Prostate gland (tissue), 2 donors: Measurements from ENCODE around the gene CD40. TPM values are rescaled to one million over a fixed set of nuclear protein-coding genes. Genes with fewer than 3 reads are reported as not detected.

Experiments
- DNase-seq: peaks from one replicate; pipeline ENCODE4 v3.0.0-alpha.2; 2019; ENCODE audit warnings: low spot score
- H3K27ac ChIP-seq, 2 donors: fragments of 200-600 bp; sonication (generic); 2 replicates each; pipeline ENCODE4 v1.5.1; 2017 to 2019
- H3K27me3 ChIP-seq: fragments of 200-600 bp; sonication (generic); replicated peaks from 2 replicates; pipeline ENCODE4 v1.5.1; 2019; ENCODE audit not compliant: insufficient read depth
- H3K36me3 ChIP-seq, 2 donors: fragments of 200-600 bp; sonication (generic); 1 replicate in 1 of 2; 2 replicates in 1 of 2; pipeline versions ENCODE4 v1.5.1 to v1.8.1; 2017 to 2019
- H3K4me1 ChIP-seq: fragments of 200-600 bp; sonication (generic); replicated peaks from 2 replicates; pipeline ENCODE4 v1.5.1; 2019
- H3K4me3 ChIP-seq, 2 donors: fragments of 200-600 bp; sonication (generic); 2 replicates each; pipeline ENCODE4 v1.5.1; 2017 to 2019
- H3K9me3 ChIP-seq: fragments of 200-600 bp; sonication (generic); 2 replicates; pipeline ENCODE4 v1.5.1; 2017
- CTCF ChIP-seq, 4 experiments: fragments of 200-600 bp in 2 of 4; fragments of 450-650 bp in 2 of 4; sonication (generic) in 2 of 4; IDR thresholded peaks; 1 replicate in 3 of 4; 2 replicates in 1 of 4; pipeline ENCODE4 v1.5.1; 2016 to 2019; ENCODE audit warnings: antibody characterized with exemption in 4 of 4, mild to moderate bottlenecking in 2 of 4, moderate library complexity in 2 of 4
- POLR2A ChIP-seq: fragments of 450-650 bp; IDR thresholded peaks from one replicate; pipeline ENCODE4 v1.6.1; 2016; ENCODE audit warnings: antibody characterized with exemption, mild to moderate bottlenecking
- POLR2AphosphoS5 ChIP-seq: sonication (generic); formaldehyde crosslinking; IDR thresholded peaks from one replicate; pipeline ENCODE4 v1.6.1; 2017; ENCODE audit warnings: antibody characterized with exemption
- WGBS: methylation state at CpG from one replicate; pipeline ENCODE4 v1.1.5; 2018; 5-methylcytosine and 5-hydroxymethylcytosine counted together
- intact Hi-C: fragments of 100-400 bp; cut with DNase I; formaldehyde crosslinking; loops from one replicate; pipeline ENCODE4 v1.14.2; 2022
- total RNA-seq, 2 donors: library from RNA; depleted of rRNA; stranded (reverse); fragments of >200 nt; gene quantifications; one replicate each; pipeline ENCODE4 v1.1.0, GENCODE V29; 2016

Gene CD40
- total RNA-seq, 2 donors from 2014 or later: 16.9 to 27.1 TPM

GRCh38 chr20:46161921-46162320 lies 43.8 kb downstream of the CD40 start:
- Histone ChIP-seq H3K9me3 (no peaks in the 10 kb centered on the region), H3K4me3 (no peak overlapping the region), H3K36me3 (no peaks in the 10 kb centered on the region), H3K4me1 (no peaks in the 10 kb centered on the region), H3K27me3 (no peaks in the 10 kb centered on the region), H3K27ac (no peak overlapping the region)
- intact Hi-C loops: no loop called here
- no peak for DNase-seq
- 95% methylated on average over 1 of the region's 1 CpG for WGBS
- no peak for TF ChIP-seq CTCF (IDR thresholded peaks at IDR 0.05)
- TF ChIP-seq POLR2AphosphoS5: no peak
- no peak for TF ChIP-seq POLR2A

DNA sequence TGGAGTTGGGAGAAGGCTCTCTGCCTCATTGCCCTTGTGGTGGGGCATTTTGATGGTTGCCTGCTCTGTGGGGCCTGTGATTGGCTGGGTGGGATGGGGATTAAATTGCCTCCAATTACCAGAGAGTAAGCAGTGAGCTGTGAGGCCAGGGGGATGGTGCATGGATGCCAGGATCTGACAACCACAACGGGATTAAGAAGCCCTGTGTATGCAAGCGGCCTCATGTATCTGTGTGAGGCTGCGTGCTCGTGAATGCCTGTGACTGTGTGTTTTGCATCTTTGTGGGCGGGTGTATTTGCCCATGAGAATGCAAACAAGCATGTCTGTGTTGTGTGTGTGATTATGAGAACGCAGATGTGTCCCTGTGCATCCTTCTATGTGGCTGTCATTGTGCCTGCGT lies 46.1 kb downstream of the CD40 start:
- DNase-seq: no peak
- no peaks in the 10 kb centered on the region for H3K9me3 ChIP-seq
- TF ChIP-seq POLR2A (no peak), POLR2AphosphoS5 (no peak), CTCF (IDR thresholded peaks at IDR 0.05) (no peak)
- WGBS: 72% methylated on average over 7 of the region's 7 CpGs
- no peaks in the 10 kb centered on the region for H3K4me1 ChIP-seq
- H3K4me3 ChIP-seq: no peak overlapping the region
- no peak overlapping the region for H3K27ac ChIP-seq
- intact Hi-C loops: no loop called here
- no peaks in the 10 kb centered on the region for H3K27me3 ChIP-seq
- H3K36me3 ChIP-seq: no peaks in the 10 kb centered on the region

GRCh38 chr20:46167080-46167479 lies 49.0 kb downstream of the CD40 start:
- H3K36me3 ChIP-seq: no peaks in the 10 kb centered on the region
- no peak overlapping the region for H3K4me3 ChIP-seq
- no peaks in the 10 kb centered on the region for H3K4me1 ChIP-seq
- no peak overlapping the region for H3K27ac ChIP-seq
- TF ChIP-seq CTCF (IDR thresholded peaks at IDR 0.05): no peak
- no peak for TF ChIP-seq POLR2A
- TF ChIP-seq POLR2AphosphoS5: no peak
- H3K9me3 ChIP-seq: no peaks in the 10 kb centered on the region
- DNase-seq: no peak
- intact Hi-C loops: no loop called here
- no peaks in the 10 kb centered on the region for H3K27me3 ChIP-seq

DNA sequence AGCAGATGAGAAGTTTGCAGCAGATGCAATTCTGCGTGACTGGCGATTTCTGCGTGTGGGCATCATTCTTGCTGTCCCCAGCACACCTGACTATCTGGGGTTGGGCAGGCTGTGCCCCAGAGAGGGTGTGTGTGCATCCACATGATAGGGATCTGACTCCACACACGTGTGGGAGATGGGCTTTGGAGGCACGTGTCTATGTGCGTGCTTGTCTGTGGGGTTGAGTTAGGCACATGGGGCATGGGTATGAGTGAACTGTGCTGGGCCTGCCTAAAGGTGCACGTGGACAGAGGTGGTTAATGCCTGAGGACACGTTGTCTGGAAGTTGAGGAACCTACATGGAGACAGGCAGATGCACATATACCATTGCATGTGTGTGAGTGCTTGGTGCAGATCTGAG lies 50.3 kb downstream of the CD40 start:
- H3K36me3 ChIP-seq: no peaks in the 10 kb centered on the region
- intact Hi-C loops: no loop called here
- no peaks in the 10 kb centered on the region for H3K4me1 ChIP-seq
- 65% methylated on average over 8 of the region's 8 CpGs for WGBS
- H3K9me3 ChIP-seq: no peaks in the 10 kb centered on the region
- H3K4me3 ChIP-seq: no peak overlapping the region
- no peak overlapping the region for H3K27ac ChIP-seq
- TF ChIP-seq POLR2A (no peak), POLR2AphosphoS5 (no peak), CTCF (IDR thresholded peaks at IDR 0.05) (no peak)
- H3K27me3 ChIP-seq: no peaks in the 10 kb centered on the region
- DNase-seq: no peak

- DNase-seq: no peak
- no peak overlapping the region for H3K4me3 ChIP-seq
- H3K27me3 ChIP-seq: no peaks in the 10 kb centered on the region
- no peak overlapping the region for H3K27ac ChIP-seq
- intact Hi-C loops: no loop called here
- H3K9me3 ChIP-seq: no peaks in the 10 kb centered on the region
- TF ChIP-seq POLR2AphosphoS5: no peak
- no peak for TF ChIP-seq POLR2A
- TF ChIP-seq CTCF (IDR thresholded peaks at IDR 0.05): no peak
- H3K4me1 ChIP-seq: no peaks in the 10 kb centered on the region
- 38% methylated on average over 13 of the region's 13 CpGs for WGBS
- no peaks in the 10 kb centered on the region for H3K36me3 ChIP-seq
Observed at GRCh38 chr20:46169245-46170171, 51.4 kb downstream of the CD40 start.
